Thyroid gland (tissue), 4 donors: ENCODE results near the gene OR1I1.

Experiments used
- POLR2A ChIP-seq, 2 donors: fragments of 450-650 bp; IDR thresholded peaks; one replicate each; pipeline ENCODE4 v1.6.1; 2017; ENCODE audit warnings: antibody characterized with exemption in 2 of 2, mild to moderate bottlenecking in 2 of 2, moderate library complexity in 1 of 2
- TF ChIP-seq, protein P1 (sequence below), 6 experiments: fragments of 200-600 bp in 3 of 6; fragments of 450-650 bp in 3 of 6; sonication (generic) in 3 of 6; IDR thresholded peaks; one replicate each; pipeline ENCODE4 v1.5.1; 2016 to 2019; ENCODE audit warnings: antibody characterized with exemption in 6 of 6, mild to moderate bottlenecking in 2 of 6, inconsistent platforms in 1 of 6, moderate library complexity in 1 of 6

DNA sequence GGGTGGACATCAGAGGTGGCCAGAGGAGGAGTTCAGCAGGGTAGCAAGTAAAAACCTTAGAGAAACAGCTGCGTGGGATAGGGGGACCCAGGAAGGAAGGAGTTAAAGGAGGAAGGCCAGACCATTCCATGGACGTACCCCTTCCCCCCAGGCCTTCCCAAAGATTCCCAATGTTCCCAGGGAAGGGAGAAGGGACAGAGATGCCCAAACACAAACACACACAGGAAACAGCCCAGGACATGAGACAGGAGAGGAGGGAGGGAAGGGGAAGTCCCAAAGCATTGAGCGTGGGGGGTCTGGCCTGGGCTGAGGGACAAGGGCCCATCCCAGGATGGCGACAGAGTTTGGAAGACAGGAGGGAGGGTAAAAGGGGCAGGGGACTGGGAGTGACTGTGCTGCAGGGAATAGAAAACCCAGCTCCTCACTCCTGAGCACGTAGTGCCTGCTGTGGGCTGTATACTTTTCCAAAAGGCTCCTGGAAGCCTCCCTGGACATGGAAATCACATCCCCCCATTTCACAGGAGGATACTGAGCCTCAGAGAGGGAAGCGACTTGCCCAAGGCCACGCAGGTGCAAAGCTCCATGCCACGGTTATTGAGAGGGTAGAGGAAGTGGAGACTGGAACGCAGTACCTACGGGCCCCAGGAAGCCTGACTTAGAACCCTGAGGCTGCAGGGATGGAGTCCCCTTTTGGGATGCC is 26.3 kb downstream of the OR1I1 start:
- TF ChIP-seq, protein P1, sequence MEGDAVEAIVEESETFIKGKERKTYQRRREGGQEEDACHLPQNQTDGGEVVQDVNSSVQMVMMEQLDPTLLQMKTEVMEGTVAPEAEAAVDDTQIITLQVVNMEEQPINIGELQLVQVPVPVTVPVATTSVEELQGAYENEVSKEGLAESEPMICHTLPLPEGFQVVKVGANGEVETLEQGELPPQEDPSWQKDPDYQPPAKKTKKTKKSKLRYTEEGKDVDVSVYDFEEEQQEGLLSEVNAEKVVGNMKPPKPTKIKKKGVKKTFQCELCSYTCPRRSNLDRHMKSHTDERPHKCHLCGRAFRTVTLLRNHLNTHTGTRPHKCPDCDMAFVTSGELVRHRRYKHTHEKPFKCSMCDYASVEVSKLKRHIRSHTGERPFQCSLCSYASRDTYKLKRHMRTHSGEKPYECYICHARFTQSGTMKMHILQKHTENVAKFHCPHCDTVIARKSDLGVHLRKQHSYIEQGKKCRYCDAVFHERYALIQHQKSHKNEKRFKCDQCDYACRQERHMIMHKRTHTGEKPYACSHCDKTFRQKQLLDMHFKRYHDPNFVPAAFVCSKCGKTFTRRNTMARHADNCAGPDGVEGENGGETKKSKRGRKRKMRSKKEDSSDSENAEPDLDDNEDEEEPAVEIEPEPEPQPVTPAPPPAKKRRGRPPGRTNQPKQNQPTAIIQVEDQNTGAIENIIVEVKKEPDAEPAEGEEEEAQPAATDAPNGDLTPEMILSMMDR (IDR thresholded peaks at IDR 0.05), result no peak
- no peak for TF ChIP-seq POLR2A (IDR thresholded peaks at IDR 0.05)
